ENCODE data around the gene RBM10. TPM values are rescaled to one million over a fixed set of nuclear protein-coding genes. Genes with fewer than 3 reads are reported as not detected.

Gene RBM10
- total RNA-seq, 2 experiments from 2014 or later: 44.9 to 45.6 TPM

- Histone ChIP-seq H3K4me2 (ENCODE audit: low read length) (no peak overlapping the region), H3K9me3 (ENCODE audit: low read length) (no peaks in the 10 kb centered on the region), H3K27ac (ENCODE audit: low read depth, low read length, poor library complexity, severe bottlenecking) (no peak overlapping the region), H3K36me3 (ENCODE audit: insufficient read depth, low read length) (peaks cover 85% of the 10 kb centered on the region), H3K4me1 (ENCODE audit: insufficient read depth, low read length, poor library complexity, severe bottlenecking) (no peaks in the 10 kb centered on the region), H3K79me2 (ENCODE audit: insufficient read depth, low read depth, low read length) (peaks cover 6% of the 10 kb centered on the region; the same call in 1 of the 2 replicates), H3K9me2 (ENCODE audit: insufficient read depth, low read length) (no peaks in the 10 kb centered on the region), H2AFZ (ENCODE audit: low read length) (no peak overlapping the region), H4K20me1 (ENCODE audit: insufficient read depth, low read length) (no peaks in the 10 kb centered on the region), H3K4me3 (ENCODE audit: low read depth, low read length, poor library complexity, severe bottlenecking) (no peak overlapping the region)
- BruUV-seq (replicated peaks): no TSS peak
- ChIA-PET POLR2A (no interaction called here), CTCF (ENCODE audit: unreplicated experiment) (no interaction called here)
- no peak for DNase-seq (ENCODE audit: low spot score)
- intact Hi-C loops (cut with micrococcal nuclease; ENCODE audit: unreplicated experiment): no loop called here
- TF ChIP-seq CTCF (conservative IDR thresholded peaks at IDR 0.05; ENCODE audit: low read length): no peak
- no peak for TF ChIP-seq EZH2phosphoT487 (IDR thresholded peaks at IDR 0.05; ENCODE audit: borderline replicate concordance, low read depth, low read length)
Observed at GRCh38 chrX:47226531-47227333, 81.7 kb downstream of the RBM10 start.

DNA sequence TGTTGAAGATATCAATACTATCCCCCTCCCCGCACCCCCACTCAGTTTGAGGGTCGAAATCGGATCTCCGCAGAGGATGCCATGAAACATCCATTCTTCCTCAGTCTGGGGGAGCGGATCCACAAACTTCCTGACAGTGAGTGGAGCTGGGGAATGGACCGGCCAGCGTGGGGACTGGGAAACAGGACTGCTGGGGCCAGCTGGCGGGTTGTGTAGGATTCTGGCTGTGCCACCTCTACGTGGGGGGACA lies 82.2 kb downstream of the RBM10 start:
- TF ChIP-seq EZH2phosphoT487 (IDR thresholded peaks at IDR 0.05; ENCODE audit: borderline replicate concordance, low read depth, low read length): no peak
- no peak overlapping the region for H2AFZ ChIP-seq (ENCODE audit: low read length)
- no TSS peak for BruUV-seq (replicated peaks)
- POLR2A ChIA-PET: no interaction called here
- no peaks in the 10 kb centered on the region for H3K9me2 ChIP-seq (ENCODE audit: insufficient read depth, low read length)
- DNase-seq (ENCODE audit: low spot score): no peak
- no peak overlapping the region for H3K4me3 ChIP-seq (ENCODE audit: low read depth, low read length, poor library complexity, severe bottlenecking)
- H3K4me1 ChIP-seq (ENCODE audit: insufficient read depth, low read length, poor library complexity, severe bottlenecking): peaks cover 4% of the 10 kb centered on the region
- intact Hi-C loops (cut with micrococcal nuclease; ENCODE audit: unreplicated experiment): no loop called here
- no peak overlapping the region for H3K4me2 ChIP-seq (ENCODE audit: low read length)
- no peak overlapping the region for H3K27ac ChIP-seq (ENCODE audit: low read depth, low read length, poor library complexity, severe bottlenecking)
- H3K79me2 ChIP-seq (ENCODE audit: insufficient read depth, low read depth, low read length): peaks cover under 1% of the 10 kb centered on the region; the same call in 1 of the 2 replicates
- H4K20me1 ChIP-seq (ENCODE audit: insufficient read depth, low read length): no peaks in the 10 kb centered on the region
- CTCF ChIA-PET (ENCODE audit: unreplicated experiment): no interaction called here
- peaks cover 81% of the 10 kb centered on the region for H3K36me3 ChIP-seq (ENCODE audit: insufficient read depth, low read length)
- H3K9me3 ChIP-seq (ENCODE audit: low read length): no peaks in the 10 kb centered on the region

- no TSS peak for BruUV-seq (replicated peaks)
- Histone ChIP-seq H3K9me2 (ENCODE audit: insufficient read depth, low read length) (no peaks in the 10 kb centered on the region), H2AFZ (ENCODE audit: low read length) (no peak overlapping the region), H3K27ac (ENCODE audit: low read depth, low read length, poor library complexity, severe bottlenecking) (no peak overlapping the region), H3K9me3 (ENCODE audit: low read length) (no peaks in the 10 kb centered on the region), H4K20me1 (ENCODE audit: insufficient read depth, low read length) (no peaks in the 10 kb centered on the region), H3K4me1 (ENCODE audit: insufficient read depth, low read length, poor library complexity, severe bottlenecking) (peaks cover 9% of the 10 kb centered on the region), H3K4me3 (ENCODE audit: low read depth, low read length, poor library complexity, severe bottlenecking) (no peak overlapping the region), H3K36me3 (ENCODE audit: insufficient read depth, low read length) (peaks cover 69% of the 10 kb centered on the region), H3K79me2 (ENCODE audit: insufficient read depth, low read depth, low read length) (peaks cover under 1% of the 10 kb centered on the region; the same call in 1 of the 2 replicates), H3K4me2 (ENCODE audit: low read length) (no peak overlapping the region)
- ChIA-PET CTCF (ENCODE audit: unreplicated experiment) (no interaction called here), POLR2A (no interaction called here)
- intact Hi-C loops (cut with micrococcal nuclease; ENCODE audit: unreplicated experiment): no loop called here
- TF ChIP-seq EZH2phosphoT487 (IDR thresholded peaks at IDR 0.05; ENCODE audit: borderline replicate concordance, low read depth, low read length): no peak
- TF ChIP-seq CTCF (conservative IDR thresholded peaks at IDR 0.05; ENCODE audit: low read length): no peak
- no peak for DNase-seq (ENCODE audit: low spot score)
Observed at GRCh38 chrX:47228550-47229270, 83.7 kb downstream of the RBM10 start.
